GM12801 (cell line): ENCODE data around the gene ANKS3.

Source experiments
- TF ChIP-seq, protein P1 (sequence below): IDR thresholded peaks from one replicate; pipeline ENCODE4 v1.5.1; 2011; ENCODE audit warnings: control low read depth; ENCODE audit not compliant: insufficient read length; ENCODE audit errors: extremely low read depth

ANKS3 gene

GRCh38 chr16:4733747-4734062 is 366 bp downstream of the ANKS3 start:
- TF ChIP-seq, protein P1, sequence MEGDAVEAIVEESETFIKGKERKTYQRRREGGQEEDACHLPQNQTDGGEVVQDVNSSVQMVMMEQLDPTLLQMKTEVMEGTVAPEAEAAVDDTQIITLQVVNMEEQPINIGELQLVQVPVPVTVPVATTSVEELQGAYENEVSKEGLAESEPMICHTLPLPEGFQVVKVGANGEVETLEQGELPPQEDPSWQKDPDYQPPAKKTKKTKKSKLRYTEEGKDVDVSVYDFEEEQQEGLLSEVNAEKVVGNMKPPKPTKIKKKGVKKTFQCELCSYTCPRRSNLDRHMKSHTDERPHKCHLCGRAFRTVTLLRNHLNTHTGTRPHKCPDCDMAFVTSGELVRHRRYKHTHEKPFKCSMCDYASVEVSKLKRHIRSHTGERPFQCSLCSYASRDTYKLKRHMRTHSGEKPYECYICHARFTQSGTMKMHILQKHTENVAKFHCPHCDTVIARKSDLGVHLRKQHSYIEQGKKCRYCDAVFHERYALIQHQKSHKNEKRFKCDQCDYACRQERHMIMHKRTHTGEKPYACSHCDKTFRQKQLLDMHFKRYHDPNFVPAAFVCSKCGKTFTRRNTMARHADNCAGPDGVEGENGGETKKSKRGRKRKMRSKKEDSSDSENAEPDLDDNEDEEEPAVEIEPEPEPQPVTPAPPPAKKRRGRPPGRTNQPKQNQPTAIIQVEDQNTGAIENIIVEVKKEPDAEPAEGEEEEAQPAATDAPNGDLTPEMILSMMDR: no peak

- TF ChIP-seq, protein P1: no peak
Observed at GRCh38 chr16:4733211-4733742, 794 bp downstream of the ANKS3 start.

DNA sequence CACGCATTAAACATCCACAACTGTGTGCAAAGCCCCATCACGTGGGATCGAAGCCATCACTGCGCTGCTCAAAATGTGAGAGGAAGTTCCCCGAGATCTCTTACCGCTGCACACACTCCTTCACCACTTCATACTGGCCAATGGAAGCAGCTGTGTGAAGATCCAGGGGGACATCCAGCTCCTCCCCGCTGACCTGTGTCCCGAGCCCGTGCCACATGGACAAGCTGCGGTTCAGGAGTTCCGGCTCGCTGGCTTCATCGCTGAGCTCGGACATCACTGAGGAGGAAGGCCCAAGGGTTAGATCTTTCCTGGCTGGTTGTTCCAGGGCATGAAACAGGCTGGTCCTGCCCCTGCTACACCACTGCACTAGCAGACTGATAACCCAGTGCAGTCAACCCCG is 4.2 kb downstream of the ANKS3 start:
- TF ChIP-seq, protein P1: no peak

GRCh38 chr16:4728676-4729075 is 5.4 kb downstream of the ANKS3 start:
- TF ChIP-seq, protein P1: no peak

DNA sequence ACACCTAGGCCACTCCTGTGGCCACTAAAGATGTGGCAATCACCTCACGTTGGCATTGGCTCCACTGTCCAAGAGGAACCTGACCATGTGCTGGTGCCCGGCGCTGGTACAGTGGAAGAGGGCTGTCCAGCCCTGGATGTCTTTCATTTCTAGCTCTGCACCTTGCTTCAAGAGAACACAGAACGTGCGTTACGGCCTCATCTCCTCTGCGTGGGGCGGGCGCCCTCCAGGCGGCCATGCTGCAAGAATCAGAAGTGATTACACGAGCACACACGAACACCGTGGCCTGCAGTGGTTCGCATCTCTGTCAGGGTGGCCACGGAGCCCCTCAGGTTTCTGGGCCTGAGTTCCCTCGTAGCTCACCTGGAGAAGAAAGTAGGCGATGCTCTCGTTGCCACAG is 7.5 kb downstream of the ANKS3 start:
- TF ChIP-seq, protein P1: no peak

DNA sequence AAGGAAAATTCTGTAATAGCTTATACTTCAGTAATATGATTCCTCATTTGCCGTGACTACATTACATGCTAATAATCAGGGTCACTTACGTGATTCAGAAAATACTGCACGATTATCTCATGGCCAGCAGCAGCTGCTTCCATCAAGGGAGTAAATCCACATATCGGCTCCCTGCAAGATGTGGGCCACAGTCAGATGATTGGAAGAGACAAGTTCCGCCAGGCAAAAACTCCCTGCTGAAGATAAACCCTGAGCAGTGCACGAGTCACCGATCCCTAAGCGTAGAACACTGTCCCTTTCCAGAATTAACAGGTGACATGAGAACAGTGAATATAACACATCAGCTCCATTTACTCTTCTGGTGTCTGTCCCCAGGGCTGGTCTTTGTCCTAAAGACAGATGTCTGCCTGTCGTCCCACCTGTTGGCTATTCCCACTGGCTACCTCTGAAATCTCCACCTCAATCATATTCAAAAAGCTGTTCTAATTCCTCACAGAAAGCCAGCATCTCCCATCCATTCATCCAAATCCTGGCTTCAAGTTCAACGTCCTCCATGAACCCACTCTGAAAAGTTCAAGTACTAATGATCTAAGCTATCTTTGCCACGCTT is 9.3 kb downstream of the ANKS3 start:
- TF ChIP-seq, protein P1: no peak

GRCh38 chr16:4723071-4723767 is 10.9 kb downstream of the ANKS3 start:
- TF ChIP-seq, protein P1: no peak
